HG02970 (cell line): ENCODE data around the gene ABCC9.

ENCODE experiments used
- ATAC-seq: cut with Tn5 transposase; IDR thresholded peaks from one replicate; pipeline ENCODE4 v1.9.1; 2021; ENCODE audit warnings: mild to moderate bottlenecking, moderate library complexity, moderate number of reproducible peaks; ENCODE audit not compliant: unreplicated experiment, low FRiP score

Gene ABCC9

DNA sequence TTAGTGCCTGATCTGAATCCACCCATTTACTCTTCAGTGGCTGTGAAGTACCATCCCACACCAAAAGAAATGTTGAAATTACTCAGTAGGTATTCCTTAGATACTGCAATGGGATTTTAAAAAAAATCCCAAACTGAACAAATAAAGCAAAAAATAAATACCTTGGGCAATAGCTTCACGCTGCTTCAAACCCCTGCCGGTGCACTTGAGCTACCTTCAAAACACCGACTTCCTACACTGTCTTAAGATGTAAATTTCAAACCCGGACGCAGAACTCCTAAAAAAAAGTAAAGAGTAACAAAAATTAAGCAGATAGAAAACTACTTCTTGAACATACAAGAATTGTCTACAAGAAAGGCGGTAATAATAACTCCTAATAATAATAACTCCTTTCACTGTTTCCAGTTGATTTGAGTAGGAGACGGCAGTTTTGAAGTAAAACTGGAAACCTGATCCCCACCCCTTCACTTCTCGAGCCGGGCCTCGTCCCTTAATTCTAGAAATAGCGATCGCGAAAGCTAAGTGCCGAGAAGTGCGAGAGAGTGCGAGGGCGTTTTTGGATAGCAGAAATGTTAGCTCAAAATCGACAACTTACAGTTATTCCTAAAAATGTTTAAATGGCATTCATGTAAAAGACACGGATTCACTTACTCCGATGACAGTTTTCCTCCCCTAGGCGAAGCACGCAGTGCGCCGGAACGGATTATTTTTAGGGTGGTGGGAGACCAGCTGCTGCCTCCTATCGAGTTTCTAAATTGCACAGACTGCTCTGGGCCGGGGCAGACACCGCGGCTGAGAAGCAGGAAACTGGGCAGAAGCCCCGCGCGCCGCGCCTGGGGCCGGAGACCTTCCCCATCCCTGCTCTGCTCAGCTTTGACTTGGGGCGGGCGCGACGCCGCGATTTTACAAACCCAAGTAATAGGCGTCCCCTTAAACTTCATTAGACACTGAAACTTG, at the start of gene ABCC9:
ABCC9 (minus strand) TSS at position 878 of the 957 bp plus-strand sequence. CDS start 4,752 bp downstream, outside the sequence.
- no peak for ATAC-seq

GRCh38 chr12:21989819-21990412, 48.7 kb upstream of the ABCC9 start:
- no peak for ATAC-seq

DNA sequence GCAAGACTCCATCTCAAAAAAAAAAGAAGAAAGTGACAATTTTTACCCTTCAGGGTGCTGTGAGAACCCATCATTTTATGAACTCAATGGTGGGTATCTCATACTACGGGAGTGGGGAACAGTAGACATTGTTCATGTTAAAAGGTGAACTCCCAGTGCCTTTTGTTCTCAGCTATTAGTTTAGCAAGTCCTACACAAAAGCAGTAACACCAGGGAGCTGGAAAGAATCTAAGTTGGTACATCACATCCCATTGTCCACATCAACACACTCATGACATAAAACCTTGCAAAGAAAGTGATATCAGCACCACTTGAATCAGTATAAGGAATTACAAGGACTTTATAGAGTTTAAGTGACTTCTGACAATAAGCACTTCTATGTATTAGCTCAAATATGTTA, 47.4 kb upstream of the ABCC9 start:
- no peak for ATAC-seq

- ATAC-seq: no peak
These were observed 46.5 kb upstream of the ABCC9 start for GRCh38 chr12:21987755-21988154.

DNA sequence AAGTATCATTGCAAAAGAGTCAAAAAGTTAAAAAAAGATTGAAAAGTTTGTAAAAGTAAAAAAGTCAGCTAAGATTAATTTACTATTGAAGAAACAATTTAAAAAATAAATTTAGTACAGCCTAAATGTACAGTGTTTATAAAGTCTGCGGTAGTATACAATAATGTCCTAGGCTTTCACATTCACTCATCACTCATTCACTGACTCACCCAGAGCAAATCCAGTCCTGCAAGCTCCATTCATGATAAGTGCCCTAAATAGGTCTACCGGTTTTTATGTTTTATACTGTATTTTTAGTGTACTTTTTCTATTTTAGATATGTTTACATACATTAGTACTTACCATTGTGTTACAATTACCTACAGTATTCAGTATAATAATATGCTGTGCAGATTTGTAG, 43.9 kb upstream of the ABCC9 start:
- no peak for ATAC-seq

- no peak for ATAC-seq
These were observed 43.1 kb upstream of the ABCC9 start for GRCh38 chr12:21984375-21984774.

- ATAC-seq: no peak
These were observed 41.9 kb upstream of the ABCC9 start for GRCh38 chr12:21983095-21983494.

- ATAC-seq: no peak
These were observed 39.3 kb upstream of the ABCC9 start for GRCh38 chr12:21980544-21980943.

- ATAC-seq: no peak
These were observed 34.1 kb upstream of the ABCC9 start for GRCh38 chr12:21975293-21975692.

- no peak for ATAC-seq
These were observed 32.0 kb upstream of the ABCC9 start for GRCh38 chr12:21973221-21973620.

GRCh38 chr12:21972055-21972454, 30.8 kb upstream of the ABCC9 start:
- ATAC-seq: no peak

DNA sequence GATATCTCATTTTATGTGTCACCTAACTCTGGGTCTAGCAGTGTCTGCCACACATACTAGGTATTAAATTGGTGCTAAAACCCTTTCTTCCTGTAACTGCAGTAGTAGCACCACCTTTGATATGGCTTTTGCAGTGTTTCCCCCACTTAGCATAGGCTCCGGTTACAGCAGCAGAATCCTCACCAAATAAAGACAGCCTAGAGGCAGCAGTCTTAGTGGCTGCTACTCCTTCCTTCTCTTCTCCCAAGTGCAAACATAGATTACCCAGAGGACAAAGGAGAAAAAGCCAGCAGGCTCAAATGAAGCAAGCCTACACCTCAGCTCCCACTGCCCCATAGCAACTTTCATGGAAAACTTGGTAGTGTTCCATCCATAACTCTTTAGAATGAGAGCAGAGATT, 30.1 kb upstream of the ABCC9 start:
- ATAC-seq: no peak

DNA sequence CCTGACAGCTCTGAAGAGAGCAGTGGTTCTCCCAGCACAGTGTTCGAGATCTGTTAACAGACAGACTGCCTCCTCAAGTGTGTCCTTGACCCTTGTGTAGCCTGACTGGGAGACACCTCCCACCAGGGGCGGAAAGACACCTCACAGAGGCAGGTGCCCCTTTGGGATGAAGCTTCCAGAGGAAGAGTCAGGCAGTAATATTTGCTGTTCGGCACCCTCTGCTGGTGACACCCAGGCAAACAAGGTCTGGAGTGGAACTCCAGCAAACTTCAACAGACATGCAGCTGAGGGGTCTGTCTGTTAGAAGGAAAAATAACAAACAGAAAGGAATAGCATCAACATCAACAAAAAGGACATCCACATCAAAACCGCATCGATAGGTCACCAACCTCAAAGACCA, 21.6 kb upstream of the ABCC9 start:
- ATAC-seq: no peak

DNA sequence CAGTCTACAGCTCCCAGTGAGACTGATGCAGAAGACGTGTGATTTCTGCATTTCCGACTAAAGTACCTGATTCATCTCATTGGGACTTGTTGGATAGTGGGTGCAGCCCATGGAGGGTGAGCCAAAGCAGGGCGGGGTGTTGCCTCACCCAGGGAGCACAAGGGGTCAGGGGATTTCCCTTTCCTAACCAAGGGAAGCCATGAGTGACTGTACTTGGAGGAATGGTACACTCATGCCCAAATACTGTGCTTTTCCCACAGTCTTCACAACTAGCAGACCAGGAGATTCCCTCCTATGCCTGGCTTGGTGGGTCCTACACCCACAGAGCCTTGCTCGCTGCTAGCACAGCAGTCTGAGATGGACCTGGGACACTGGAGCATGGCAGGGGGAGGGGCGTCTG, 21.0 kb upstream of the ABCC9 start:
- no peak for ATAC-seq

- no peak for ATAC-seq
These were observed 9.4 kb upstream of the ABCC9 start for GRCh38 chr12:21950649-21951048.

GRCh38 chr12:21949036-21949435, 7.8 kb upstream of the ABCC9 start:
- ATAC-seq: no peak

- ATAC-seq: no peak
These were observed 5.8 kb upstream of the ABCC9 start for GRCh38 chr12:21946983-21947382.

GRCh38 chr12:21945002-21945401, 3.8 kb upstream of the ABCC9 start:
- ATAC-seq: no peak

DNA sequence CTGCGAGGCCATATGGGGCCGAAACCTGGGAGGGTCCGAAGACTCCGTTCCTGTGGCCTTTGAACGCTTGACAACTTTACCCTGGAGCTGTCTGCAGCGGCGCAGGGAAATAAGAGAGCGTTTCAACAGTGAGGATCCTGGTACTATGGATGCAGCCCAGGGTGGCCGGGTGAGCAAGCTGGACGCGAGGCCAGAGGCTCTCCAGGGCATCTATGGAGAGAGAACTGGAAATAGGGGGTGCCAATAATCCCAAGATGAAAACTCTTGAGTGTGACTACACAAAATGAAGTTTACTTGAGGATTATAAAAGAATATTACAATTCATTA, 1.1 kb upstream of the ABCC9 start:
- ATAC-seq: no peak

- ATAC-seq: no peak
These were observed 515 bp upstream of the ABCC9 start for GRCh38 chr12:21941506-21942376.

DNA sequence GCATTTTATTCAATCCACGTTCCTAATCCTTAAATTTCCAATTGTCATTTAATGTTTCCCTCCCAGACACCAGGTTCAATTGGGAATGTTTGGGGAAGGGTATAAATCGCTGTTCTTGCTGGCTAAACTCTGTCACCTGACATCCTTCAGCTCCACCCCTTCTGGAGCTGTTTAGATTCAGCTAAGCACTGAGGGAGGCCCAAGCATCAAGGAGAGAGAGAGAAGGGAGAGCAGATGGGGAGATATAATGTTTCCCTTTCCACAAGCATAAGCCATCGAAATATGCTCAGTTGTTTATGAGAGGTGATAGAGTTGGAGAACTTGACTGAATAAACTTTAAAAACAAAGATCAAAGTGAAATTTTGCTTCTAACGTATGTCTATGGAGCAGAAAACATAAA, 1.8 kb downstream of the ABCC9 start:
- ATAC-seq: no peak
